GM23338 (cell line): Measurements from ENCODE around the gene SYP.

Experiments used
- CREB1 ChIP-seq: fragments of 250-450 bp; sonication (Bioruptor Pico); IDR thresholded peaks from 2 replicates; pipeline ENCODE4 v1.5.0; 2020; ENCODE audit warnings: low read depth, mild to moderate bottlenecking, moderate library complexity
- EZH2 ChIP-seq: fragments of 200-600 bp; sonication (generic); IDR thresholded peaks from one replicate; pipeline ENCODE4 v1.8.0; 2017; ENCODE audit warnings: antibody characterized with exemption, mild to moderate bottlenecking, low read depth; ENCODE audit not compliant: unreplicated experiment
- EZH2phosphoT487 ChIP-seq: fragments of 200-600 bp; sonication (generic); IDR thresholded peaks from one replicate; pipeline ENCODE4 v1.8.1; 2018; ENCODE audit warnings: antibody characterized with exemption; ENCODE audit not compliant: unreplicated experiment
- JUNB ChIP-seq: IDR thresholded peaks from one replicate; pipeline ENCODE4 v1.6.1; 2016; ENCODE audit warnings: antibody characterized with exemption; ENCODE audit not compliant: unreplicated experiment
- NANOG ChIP-seq: IDR thresholded peaks from 2 replicates; pipeline ENCODE4 v1.6.1; 2016; ENCODE audit warnings: antibody characterized with exemption, borderline replicate concordance
- POLR2AphosphoS5 ChIP-seq: IDR thresholded peaks from 2 replicates; pipeline ENCODE4 v1.6.1; 2016; ENCODE audit warnings: antibody characterized with exemption, low read depth
- STAT1 ChIP-seq: IDR thresholded peaks from one replicate; pipeline ENCODE4 v1.6.1; 2016; ENCODE audit warnings: antibody characterized with exemption; ENCODE audit not compliant: unreplicated experiment
- ZNF331 ChIP-seq: fragments of 250-450 bp; sonication (Bioruptor Pico); IDR thresholded peaks from 2 replicates; pipeline ENCODE4 v1.5.0; 2020; ENCODE audit warnings: low read depth, mild to moderate bottlenecking, moderate library complexity
- TF ChIP-seq, protein P1 (sequence below), 2 experiments: fragments of 200-600 bp in 1 of 2; sonication (generic) in 1 of 2; conservative IDR thresholded peaks; 2 replicates each; pipeline versions ENCODE4 v1.5.1 to v1.6.1; 2016 to 2017; ENCODE audit warnings: antibody characterized with exemption in 2 of 2, low read depth in 2 of 2, mild to moderate bottlenecking in 2 of 2, moderate library complexity in 1 of 2
- TF ChIP-seq, protein P2 (sequence below): IDR thresholded peaks from 2 replicates; pipeline ENCODE4 v1.6.1; 2016; ENCODE audit warnings: antibody characterized with exemption
- TF ChIP-seq, protein P3 (sequence below): IDR thresholded peaks from one replicate; pipeline ENCODE4 v1.6.1; 2018; ENCODE audit warnings: antibody characterized with exemption; ENCODE audit not compliant: unreplicated experiment
- TF ChIP-seq, protein P4 (sequence below): fragments of 250-450 bp; sonication (Bioruptor Pico); IDR thresholded peaks from 2 replicates; pipeline ENCODE4 v1.5.0; 2020; ENCODE audit warnings: mild to moderate bottlenecking, moderate library complexity

DNA sequence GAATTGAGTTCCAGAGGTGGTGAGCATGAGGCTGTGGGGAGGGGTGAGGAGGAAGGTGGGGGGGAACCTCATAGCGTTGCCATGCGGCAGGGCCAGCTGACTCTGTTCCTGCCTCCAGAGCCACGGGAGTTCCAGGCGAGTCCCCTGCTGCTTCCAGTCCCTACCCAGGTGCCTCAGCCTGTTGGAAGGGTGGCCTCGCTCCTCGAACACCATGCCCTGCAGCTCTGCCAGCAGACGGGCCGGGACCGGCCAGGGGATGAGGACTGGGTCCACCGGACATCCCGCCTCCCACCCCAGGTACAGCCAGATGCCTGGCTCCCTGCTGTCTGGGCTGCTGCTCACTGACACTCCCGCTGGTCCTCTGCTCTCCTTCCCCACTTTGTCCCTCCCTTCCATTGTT is 43.2 kb upstream of the SYP start:
- TF ChIP-seq EZH2 (no peak), POLR2AphosphoS5 (no peak), CREB1 (no peak), EZH2phosphoT487 (no peak), ZNF331 (CRISPR knock-in tag) (no peak), NANOG (no peak), JUNB (no peak), STAT1 (no peak)
- TF ChIP-seq, protein P1, sequence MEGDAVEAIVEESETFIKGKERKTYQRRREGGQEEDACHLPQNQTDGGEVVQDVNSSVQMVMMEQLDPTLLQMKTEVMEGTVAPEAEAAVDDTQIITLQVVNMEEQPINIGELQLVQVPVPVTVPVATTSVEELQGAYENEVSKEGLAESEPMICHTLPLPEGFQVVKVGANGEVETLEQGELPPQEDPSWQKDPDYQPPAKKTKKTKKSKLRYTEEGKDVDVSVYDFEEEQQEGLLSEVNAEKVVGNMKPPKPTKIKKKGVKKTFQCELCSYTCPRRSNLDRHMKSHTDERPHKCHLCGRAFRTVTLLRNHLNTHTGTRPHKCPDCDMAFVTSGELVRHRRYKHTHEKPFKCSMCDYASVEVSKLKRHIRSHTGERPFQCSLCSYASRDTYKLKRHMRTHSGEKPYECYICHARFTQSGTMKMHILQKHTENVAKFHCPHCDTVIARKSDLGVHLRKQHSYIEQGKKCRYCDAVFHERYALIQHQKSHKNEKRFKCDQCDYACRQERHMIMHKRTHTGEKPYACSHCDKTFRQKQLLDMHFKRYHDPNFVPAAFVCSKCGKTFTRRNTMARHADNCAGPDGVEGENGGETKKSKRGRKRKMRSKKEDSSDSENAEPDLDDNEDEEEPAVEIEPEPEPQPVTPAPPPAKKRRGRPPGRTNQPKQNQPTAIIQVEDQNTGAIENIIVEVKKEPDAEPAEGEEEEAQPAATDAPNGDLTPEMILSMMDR (conservative IDR thresholded peaks at IDR 0.05; ENCODE audit: low read depth in 2 of 2) = no peak
- TF ChIP-seq, protein P2, sequence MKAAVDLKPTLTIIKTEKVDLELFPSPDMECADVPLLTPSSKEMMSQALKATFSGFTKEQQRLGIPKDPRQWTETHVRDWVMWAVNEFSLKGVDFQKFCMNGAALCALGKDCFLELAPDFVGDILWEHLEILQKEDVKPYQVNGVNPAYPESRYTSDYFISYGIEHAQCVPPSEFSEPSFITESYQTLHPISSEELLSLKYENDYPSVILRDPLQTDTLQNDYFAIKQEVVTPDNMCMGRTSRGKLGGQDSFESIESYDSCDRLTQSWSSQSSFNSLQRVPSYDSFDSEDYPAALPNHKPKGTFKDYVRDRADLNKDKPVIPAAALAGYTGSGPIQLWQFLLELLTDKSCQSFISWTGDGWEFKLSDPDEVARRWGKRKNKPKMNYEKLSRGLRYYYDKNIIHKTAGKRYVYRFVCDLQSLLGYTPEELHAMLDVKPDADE = no peak
- TF ChIP-seq, protein P3, sequence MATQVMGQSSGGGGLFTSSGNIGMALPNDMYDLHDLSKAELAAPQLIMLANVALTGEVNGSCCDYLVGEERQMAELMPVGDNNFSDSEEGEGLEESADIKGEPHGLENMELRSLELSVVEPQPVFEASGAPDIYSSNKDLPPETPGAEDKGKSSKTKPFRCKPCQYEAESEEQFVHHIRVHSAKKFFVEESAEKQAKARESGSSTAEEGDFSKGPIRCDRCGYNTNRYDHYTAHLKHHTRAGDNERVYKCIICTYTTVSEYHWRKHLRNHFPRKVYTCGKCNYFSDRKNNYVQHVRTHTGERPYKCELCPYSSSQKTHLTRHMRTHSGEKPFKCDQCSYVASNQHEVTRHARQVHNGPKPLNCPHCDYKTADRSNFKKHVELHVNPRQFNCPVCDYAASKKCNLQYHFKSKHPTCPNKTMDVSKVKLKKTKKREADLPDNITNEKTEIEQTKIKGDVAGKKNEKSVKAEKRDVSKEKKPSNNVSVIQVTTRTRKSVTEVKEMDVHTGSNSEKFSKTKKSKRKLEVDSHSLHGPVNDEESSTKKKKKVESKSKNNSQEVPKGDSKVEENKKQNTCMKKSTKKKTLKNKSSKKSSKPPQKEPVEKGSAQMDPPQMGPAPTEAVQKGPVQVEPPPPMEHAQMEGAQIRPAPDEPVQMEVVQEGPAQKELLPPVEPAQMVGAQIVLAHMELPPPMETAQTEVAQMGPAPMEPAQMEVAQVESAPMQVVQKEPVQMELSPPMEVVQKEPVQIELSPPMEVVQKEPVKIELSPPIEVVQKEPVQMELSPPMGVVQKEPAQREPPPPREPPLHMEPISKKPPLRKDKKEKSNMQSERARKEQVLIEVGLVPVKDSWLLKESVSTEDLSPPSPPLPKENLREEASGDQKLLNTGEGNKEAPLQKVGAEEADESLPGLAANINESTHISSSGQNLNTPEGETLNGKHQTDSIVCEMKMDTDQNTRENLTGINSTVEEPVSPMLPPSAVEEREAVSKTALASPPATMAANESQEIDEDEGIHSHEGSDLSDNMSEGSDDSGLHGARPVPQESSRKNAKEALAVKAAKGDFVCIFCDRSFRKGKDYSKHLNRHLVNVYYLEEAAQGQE = no peak
- TF ChIP-seq, protein P4, sequence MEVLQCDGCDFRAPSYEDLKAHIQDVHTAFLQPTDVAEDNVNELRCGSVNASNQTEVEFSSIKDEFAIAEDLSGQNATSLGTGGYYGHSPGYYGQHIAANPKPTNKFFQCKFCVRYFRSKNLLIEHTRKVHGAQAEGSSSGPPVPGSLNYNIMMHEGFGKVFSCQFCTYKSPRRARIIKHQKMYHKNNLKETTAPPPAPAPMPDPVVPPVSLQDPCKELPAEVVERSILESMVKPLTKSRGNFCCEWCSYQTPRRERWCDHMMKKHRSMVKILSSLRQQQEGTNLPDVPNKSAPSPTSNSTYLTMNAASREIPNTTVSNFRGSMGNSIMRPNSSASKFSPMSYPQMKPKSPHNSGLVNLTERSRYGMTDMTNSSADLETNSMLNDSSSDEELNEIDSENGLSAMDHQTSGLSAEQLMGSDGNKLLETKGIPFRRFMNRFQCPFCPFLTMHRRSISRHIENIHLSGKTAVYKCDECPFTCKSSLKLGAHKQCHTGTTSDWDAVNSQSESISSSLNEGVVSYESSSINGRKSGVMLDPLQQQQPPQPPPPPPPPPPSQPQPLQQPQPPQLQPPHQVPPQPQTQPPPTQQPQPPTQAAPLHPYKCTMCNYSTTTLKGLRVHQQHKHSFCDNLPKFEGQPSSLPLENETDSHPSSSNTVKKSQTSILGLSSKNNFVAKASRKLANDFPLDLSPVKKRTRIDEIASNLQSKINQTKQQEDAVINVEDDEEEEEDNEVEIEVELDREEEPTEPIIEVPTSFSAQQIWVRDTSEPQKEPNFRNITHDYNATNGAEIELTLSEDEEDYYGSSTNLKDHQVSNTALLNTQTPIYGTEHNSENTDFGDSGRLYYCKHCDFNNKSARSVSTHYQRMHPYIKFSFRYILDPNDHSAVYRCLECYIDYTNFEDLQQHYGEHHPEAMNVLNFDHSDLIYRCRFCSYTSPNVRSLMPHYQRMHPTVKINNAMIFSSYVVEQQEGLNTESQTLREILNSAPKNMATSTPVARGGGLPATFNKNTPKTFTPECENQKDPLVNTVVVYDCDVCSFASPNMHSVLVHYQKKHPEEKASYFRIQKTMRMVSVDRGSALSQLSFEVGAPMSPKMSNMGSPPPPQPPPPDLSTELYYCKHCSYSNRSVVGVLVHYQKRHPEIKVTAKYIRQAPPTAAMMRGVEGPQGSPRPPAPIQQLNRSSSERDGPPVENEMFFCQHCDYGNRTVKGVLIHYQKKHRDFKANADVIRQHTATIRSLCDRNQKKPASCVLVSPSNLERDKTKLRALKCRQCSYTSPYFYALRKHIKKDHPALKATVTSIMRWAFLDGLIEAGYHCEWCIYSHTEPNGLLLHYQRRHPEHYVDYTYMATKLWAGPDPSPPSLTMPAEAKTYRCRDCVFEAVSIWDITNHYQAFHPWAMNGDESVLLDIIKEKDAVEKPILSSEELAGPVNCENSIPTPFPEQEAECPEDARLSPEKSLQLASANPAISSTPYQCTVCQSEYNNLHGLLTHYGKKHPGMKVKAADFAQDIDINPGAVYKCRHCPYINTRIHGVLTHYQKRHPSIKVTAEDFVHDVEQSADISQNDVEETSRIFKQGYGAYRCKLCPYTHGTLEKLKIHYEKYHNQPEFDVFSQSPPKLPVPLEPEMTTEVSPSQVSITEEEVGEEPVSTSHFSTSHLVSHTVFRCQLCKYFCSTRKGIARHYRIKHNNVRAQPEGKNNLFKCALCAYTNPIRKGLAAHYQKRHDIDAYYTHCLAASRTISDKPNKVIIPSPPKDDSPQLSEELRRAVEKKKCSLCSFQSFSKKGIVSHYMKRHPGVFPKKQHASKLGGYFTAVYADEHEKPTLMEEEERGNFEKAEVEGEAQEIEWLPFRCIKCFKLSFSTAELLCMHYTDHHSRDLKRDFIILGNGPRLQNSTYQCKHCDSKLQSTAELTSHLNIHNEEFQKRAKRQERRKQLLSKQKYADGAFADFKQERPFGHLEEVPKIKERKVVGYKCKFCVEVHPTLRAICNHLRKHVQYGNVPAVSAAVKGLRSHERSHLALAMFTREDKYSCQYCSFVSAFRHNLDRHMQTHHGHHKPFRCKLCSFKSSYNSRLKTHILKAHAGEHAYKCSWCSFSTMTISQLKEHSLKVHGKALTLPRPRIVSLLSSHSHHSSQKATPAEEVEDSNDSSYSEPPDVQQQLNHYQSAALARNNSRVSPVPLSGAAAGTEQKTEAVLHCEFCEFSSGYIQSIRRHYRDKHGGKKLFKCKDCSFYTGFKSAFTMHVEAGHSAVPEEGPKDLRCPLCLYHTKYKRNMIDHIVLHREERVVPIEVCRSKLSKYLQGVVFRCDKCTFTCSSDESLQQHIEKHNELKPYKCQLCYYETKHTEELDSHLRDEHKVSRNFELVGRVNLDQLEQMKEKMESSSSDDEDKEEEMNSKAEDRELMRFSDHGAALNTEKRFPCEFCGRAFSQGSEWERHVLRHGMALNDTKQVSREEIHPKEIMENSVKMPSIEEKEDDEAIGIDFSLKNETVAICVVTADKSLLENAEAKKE = no peak
